Heart left ventricle (tissue), 13 donors: Measurements from ENCODE around the gene ANKLE2.

Experiments used
- POLR2A ChIP-seq, 2 donors: fragments of 450-650 bp; IDR thresholded peaks; one replicate each; pipeline ENCODE4 v1.6.1; 2017; ENCODE audit warnings: antibody characterized with exemption in 2 of 2, mild to moderate bottlenecking in 2 of 2, moderate library complexity in 2 of 2
- TF ChIP-seq, protein P1 (sequence below), 12 donors: fragments of 200-600 bp; sonication (generic) in 4 of 12; IDR thresholded peaks; one replicate each; pipeline versions ENCODE4 v1.5.0 to v1.8.0; 2018 to 2022; ENCODE audit warnings: antibody characterized with exemption in 12 of 12, mild to moderate bottlenecking in 5 of 12
- donor health status: ischemic (EF 13 %, LVEDD 7.1; RV severe dilation, severe dysfunction).
- donor health status: DM: no; HTN: yes; CAD: no.
- donor health status: DM: no; HTN: no; CAD: no.
- donor health status: ischemic (EF 25% LVEDD 6.9; RV normal size, moderate dysfunction).
- donor health status: ischemic (EF 25% LVEDD 5.7; RV mildly dilated, moderate dysfunction).
- donor health status: ischemic (EF 35%, LVEDD 5.7; RV mildly dilated, moderate dysfunction).
- donor health status: nonischemic (EF 11% LVEDD 7.7; RV severe dilation, severe dysfunction).
- donor health status: DM: yes; HTN: yes; CAD: no.
- donor health status: PGD.
- donor health status: ischemic (EF 29% LVEDD 5.4; RV normal size, mild dysfunction).
- donor health status: nonischemic (EF 23%, LVEDD 6.1; RV moderate dilation, normal function).

- TF ChIP-seq, protein P1, sequence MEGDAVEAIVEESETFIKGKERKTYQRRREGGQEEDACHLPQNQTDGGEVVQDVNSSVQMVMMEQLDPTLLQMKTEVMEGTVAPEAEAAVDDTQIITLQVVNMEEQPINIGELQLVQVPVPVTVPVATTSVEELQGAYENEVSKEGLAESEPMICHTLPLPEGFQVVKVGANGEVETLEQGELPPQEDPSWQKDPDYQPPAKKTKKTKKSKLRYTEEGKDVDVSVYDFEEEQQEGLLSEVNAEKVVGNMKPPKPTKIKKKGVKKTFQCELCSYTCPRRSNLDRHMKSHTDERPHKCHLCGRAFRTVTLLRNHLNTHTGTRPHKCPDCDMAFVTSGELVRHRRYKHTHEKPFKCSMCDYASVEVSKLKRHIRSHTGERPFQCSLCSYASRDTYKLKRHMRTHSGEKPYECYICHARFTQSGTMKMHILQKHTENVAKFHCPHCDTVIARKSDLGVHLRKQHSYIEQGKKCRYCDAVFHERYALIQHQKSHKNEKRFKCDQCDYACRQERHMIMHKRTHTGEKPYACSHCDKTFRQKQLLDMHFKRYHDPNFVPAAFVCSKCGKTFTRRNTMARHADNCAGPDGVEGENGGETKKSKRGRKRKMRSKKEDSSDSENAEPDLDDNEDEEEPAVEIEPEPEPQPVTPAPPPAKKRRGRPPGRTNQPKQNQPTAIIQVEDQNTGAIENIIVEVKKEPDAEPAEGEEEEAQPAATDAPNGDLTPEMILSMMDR (IDR thresholded peaks at IDR 0.05) = no peak
- no peak for TF ChIP-seq POLR2A (IDR thresholded peaks at IDR 0.05)
These were observed 72.4 kb downstream of the ANKLE2 start for GRCh38 chr12:132689227-132689626.
